GM19397 (cell line): ENCODE measurements around the gene POLR2A.

Experiments
- ATAC-seq: cut with Tn5 transposase; IDR thresholded peaks from one replicate; pipeline ENCODE4 v1.9.1; 2021; ENCODE audit warnings: mild to moderate bottlenecking, moderate library complexity; ENCODE audit not compliant: unreplicated experiment

POLR2A gene

GRCh38 chr17:7502171-7502847 lies 18.1 kb downstream of the POLR2A start:
- no peak for ATAC-seq

- ATAC-seq: no peak
Observed at GRCh38 chr17:7502987-7503386, 18.8 kb downstream of the POLR2A start.

GRCh38 chr17:7503521-7503920 lies 19.4 kb downstream of the POLR2A start:
- ATAC-seq: no peak

- ATAC-seq: no peak
Observed at GRCh38 chr17:7508145-7508544, 24.0 kb downstream of the POLR2A start.

- no peak for ATAC-seq
Observed at GRCh38 chr17:7508846-7509245, 24.7 kb downstream of the POLR2A start.

- no peak for ATAC-seq
Observed at GRCh38 chr17:7509937-7510336, 25.8 kb downstream of the POLR2A start.

- no peak for ATAC-seq
Observed at GRCh38 chr17:7511108-7511507, 26.9 kb downstream of the POLR2A start.

- ATAC-seq: no peak
Observed at GRCh38 chr17:7512105-7512504, 27.9 kb downstream of the POLR2A start.

GRCh38 chr17:7512824-7513540 lies 28.8 kb downstream of the POLR2A start:
- ATAC-seq: no peak

GRCh38 chr17:7513850-7514419 lies 29.8 kb downstream of the POLR2A start:
- no peak for ATAC-seq

GRCh38 chr17:7515911-7516610 lies 31.9 kb downstream of the POLR2A start:
- ATAC-seq: no peak

GRCh38 chr17:7523033-7523432 lies 38.9 kb downstream of the POLR2A start:
- ATAC-seq: no peak

GRCh38 chr17:7528842-7529241 lies 44.7 kb downstream of the POLR2A start:
- ATAC-seq: no peak

- ATAC-seq: no peak
Observed at GRCh38 chr17:7530023-7530900, 46.1 kb downstream of the POLR2A start.

GRCh38 chr17:7538050-7538449 lies 53.9 kb downstream of the POLR2A start:
- ATAC-seq: no peak

GRCh38 chr17:7538891-7539545 lies 54.9 kb downstream of the POLR2A start:
- no peak for ATAC-seq

- no peak for ATAC-seq
Observed at GRCh38 chr17:7541074-7541621, 57.0 kb downstream of the POLR2A start.

GRCh38 chr17:7544911-7545310 lies 60.7 kb downstream of the POLR2A start:
- ATAC-seq: no peak

- ATAC-seq: no peak
Observed at GRCh38 chr17:7548585-7549400, 64.6 kb downstream of the POLR2A start, which contains the start of gene TNFSF12. Gene TNFSF12 (plus strand): TSS chr17:7549058. CDS start chr17:7549154, 96 bp downstream.
